A549 (cell line): Measurements from ENCODE around the gene ANTXR1.

Experiments used
- CBX2 ChIP-seq: fragments of 200-600 bp; sonication (generic); IDR thresholded peaks from 2 replicates; pipeline ENCODE4 v1.6.1; 2016; ENCODE audit warnings: low read depth, mild to moderate bottlenecking, borderline replicate concordance
- HDAC2 ChIP-seq: fragments of 200-600 bp; sonication (generic); IDR thresholded peaks from 2 replicates; pipeline ENCODE4 v1.6.1; 2016
- MAFK ChIP-seq: fragments of 450-650 bp; IDR thresholded peaks from 2 replicates; pipeline ENCODE4 v1.6.1; 2014; ENCODE audit not compliant: partially characterized antibody
- POLR2A ChIP-seq: IDR thresholded peaks from 2 replicates; pipeline ENCODE4 v1.6.1; 2012; ENCODE audit warnings: mild to moderate bottlenecking, low read length
- RAD21 ChIP-seq, 2 experiments: fragments of >200 bp in 1 of 2; sonication (Bioruptor Twin) in 1 of 2; formaldehyde crosslinking in 1 of 2; IDR thresholded peaks in 1 of 2; conservative IDR thresholded peaks in 1 of 2; 2 replicates in 1 of 2; 3 replicates in 1 of 2; pipeline ENCODE4 v1.6.1; 2012 to 2018; ENCODE audit warnings: inconsistent platforms in 1 of 2
- TF ChIP-seq, protein P1 (sequence below): fragments of >200 bp; sonication (Bioruptor Twin); formaldehyde crosslinking; IDR thresholded peaks from 3 replicates; pipeline ENCODE4 v1.5.1; 2016
- TF ChIP-seq, protein P2 (sequence below): fragments of 200-600 bp; sonication (generic); IDR thresholded peaks from 2 replicates; pipeline ENCODE4 v1.6.1; 2016; ENCODE audit warnings: antibody characterized with exemption, mild to moderate bottlenecking, moderate library complexity
- TF ChIP-seq, protein P3 (sequence below): IDR thresholded peaks from 2 replicates; pipeline ENCODE4 v1.6.1; 2012

DNA sequence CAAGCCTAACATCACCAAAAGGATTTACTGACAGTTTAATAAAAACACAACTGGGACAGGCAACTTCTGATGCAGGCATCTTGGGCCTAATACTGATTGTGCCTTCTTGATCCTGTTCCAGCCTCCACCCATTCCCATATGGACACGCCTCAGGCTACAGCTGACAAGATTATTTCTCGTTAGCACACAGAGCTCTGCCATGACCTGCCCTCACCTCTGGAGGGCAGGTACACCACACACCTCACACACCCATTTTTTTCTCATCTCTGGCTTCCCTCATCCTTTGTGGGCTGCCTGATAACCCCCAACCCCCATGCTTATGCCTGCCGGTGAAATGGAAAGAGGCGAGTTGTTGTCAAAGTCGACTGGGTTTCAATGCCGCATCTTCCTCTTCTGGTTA is 147.0 kb downstream of the ANTXR1 start:
- TF ChIP-seq HDAC2, result no peak
- no peak for TF ChIP-seq CBX2
- TF ChIP-seq, protein P1, sequence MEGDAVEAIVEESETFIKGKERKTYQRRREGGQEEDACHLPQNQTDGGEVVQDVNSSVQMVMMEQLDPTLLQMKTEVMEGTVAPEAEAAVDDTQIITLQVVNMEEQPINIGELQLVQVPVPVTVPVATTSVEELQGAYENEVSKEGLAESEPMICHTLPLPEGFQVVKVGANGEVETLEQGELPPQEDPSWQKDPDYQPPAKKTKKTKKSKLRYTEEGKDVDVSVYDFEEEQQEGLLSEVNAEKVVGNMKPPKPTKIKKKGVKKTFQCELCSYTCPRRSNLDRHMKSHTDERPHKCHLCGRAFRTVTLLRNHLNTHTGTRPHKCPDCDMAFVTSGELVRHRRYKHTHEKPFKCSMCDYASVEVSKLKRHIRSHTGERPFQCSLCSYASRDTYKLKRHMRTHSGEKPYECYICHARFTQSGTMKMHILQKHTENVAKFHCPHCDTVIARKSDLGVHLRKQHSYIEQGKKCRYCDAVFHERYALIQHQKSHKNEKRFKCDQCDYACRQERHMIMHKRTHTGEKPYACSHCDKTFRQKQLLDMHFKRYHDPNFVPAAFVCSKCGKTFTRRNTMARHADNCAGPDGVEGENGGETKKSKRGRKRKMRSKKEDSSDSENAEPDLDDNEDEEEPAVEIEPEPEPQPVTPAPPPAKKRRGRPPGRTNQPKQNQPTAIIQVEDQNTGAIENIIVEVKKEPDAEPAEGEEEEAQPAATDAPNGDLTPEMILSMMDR, result no peak
- no peak for TF ChIP-seq POLR2A
- 0 out of 5 replicates have a peak, but pooled peaks of 1 of the 2 experiments have one; percentile 19 for TF ChIP-seq RAD21 (conservative IDR thresholded peaks at IDR 0.05 in 1 of 2, IDR thresholded peaks at IDR 0.05 in 1 of 2)
- TF ChIP-seq, protein P2, sequence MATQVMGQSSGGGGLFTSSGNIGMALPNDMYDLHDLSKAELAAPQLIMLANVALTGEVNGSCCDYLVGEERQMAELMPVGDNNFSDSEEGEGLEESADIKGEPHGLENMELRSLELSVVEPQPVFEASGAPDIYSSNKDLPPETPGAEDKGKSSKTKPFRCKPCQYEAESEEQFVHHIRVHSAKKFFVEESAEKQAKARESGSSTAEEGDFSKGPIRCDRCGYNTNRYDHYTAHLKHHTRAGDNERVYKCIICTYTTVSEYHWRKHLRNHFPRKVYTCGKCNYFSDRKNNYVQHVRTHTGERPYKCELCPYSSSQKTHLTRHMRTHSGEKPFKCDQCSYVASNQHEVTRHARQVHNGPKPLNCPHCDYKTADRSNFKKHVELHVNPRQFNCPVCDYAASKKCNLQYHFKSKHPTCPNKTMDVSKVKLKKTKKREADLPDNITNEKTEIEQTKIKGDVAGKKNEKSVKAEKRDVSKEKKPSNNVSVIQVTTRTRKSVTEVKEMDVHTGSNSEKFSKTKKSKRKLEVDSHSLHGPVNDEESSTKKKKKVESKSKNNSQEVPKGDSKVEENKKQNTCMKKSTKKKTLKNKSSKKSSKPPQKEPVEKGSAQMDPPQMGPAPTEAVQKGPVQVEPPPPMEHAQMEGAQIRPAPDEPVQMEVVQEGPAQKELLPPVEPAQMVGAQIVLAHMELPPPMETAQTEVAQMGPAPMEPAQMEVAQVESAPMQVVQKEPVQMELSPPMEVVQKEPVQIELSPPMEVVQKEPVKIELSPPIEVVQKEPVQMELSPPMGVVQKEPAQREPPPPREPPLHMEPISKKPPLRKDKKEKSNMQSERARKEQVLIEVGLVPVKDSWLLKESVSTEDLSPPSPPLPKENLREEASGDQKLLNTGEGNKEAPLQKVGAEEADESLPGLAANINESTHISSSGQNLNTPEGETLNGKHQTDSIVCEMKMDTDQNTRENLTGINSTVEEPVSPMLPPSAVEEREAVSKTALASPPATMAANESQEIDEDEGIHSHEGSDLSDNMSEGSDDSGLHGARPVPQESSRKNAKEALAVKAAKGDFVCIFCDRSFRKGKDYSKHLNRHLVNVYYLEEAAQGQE, result no peak
- TF ChIP-seq, protein P3, sequence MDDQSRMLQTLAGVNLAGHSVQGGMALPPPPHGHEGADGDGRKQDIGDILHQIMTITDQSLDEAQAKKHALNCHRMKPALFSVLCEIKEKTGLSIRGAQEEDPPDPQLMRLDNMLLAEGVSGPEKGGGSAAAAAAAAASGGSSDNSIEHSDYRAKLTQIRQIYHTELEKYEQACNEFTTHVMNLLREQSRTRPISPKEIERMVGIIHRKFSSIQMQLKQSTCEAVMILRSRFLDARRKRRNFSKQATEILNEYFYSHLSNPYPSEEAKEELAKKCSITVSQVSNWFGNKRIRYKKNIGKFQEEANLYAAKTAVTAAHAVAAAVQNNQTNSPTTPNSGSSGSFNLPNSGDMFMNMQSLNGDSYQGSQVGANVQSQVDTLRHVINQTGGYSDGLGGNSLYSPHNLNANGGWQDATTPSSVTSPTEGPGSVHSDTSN, result no peak
- TF ChIP-seq MAFK, result no peak
